ENCODE measurements around the gene LY9.

LY9 gene

DNA sequence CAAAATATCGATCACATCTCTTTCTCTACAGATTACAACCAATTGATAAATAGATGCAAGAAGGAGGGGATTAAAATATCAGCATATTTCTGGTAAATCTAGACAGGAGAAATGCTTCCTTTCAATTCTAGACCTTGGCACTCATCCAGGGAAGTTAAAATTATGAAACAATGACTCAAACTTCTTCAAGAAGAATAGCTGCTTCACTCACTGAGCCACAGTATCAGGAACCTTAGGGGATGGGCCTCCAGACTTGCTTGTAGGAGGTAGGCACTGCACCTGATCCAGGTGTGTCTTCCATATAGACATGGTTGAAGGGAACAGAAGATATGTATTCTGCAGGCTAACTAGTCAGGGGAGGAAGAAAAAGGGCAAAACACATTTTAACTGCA is 47.1 kb upstream of the LY9 start:
- no peak overlapping the region for H3K4me2 ChIP-seq
- no peak overlapping the region for H2AFZ ChIP-seq (ENCODE audit: low read depth)
- H3K9ac ChIP-seq = no peak overlapping the region
- no peaks in the 10 kb centered on the region for H3K79me2 ChIP-seq (ENCODE audit: insufficient read depth, low read depth)
- H3K27me3 ChIP-seq (ENCODE audit: insufficient read depth, low read depth) = no peaks in the 10 kb centered on the region; the same call in 1 of the 2 replicates
- H3K36me3 ChIP-seq (ENCODE audit: insufficient read depth) = no peaks in the 10 kb centered on the region
- H3K4me3 ChIP-seq (IDR thresholded peaks at IDR 0.05; ENCODE audit: insufficient read depth, low read depth, low read length) = no peak overlapping the region
- no peak overlapping the region for H3K27ac ChIP-seq
- TF ChIP-seq, protein P1, sequence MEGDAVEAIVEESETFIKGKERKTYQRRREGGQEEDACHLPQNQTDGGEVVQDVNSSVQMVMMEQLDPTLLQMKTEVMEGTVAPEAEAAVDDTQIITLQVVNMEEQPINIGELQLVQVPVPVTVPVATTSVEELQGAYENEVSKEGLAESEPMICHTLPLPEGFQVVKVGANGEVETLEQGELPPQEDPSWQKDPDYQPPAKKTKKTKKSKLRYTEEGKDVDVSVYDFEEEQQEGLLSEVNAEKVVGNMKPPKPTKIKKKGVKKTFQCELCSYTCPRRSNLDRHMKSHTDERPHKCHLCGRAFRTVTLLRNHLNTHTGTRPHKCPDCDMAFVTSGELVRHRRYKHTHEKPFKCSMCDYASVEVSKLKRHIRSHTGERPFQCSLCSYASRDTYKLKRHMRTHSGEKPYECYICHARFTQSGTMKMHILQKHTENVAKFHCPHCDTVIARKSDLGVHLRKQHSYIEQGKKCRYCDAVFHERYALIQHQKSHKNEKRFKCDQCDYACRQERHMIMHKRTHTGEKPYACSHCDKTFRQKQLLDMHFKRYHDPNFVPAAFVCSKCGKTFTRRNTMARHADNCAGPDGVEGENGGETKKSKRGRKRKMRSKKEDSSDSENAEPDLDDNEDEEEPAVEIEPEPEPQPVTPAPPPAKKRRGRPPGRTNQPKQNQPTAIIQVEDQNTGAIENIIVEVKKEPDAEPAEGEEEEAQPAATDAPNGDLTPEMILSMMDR (conservative IDR thresholded peaks at IDR 0.05; ENCODE audit: low read depth, low read length) = no peak
- H3K4me1 ChIP-seq (ENCODE audit: low read depth, poor library complexity, severe bottlenecking) = no peaks in the 10 kb centered on the region
- H4K20me1 ChIP-seq (ENCODE audit: insufficient read depth) = no peaks in the 10 kb centered on the region

DNA sequence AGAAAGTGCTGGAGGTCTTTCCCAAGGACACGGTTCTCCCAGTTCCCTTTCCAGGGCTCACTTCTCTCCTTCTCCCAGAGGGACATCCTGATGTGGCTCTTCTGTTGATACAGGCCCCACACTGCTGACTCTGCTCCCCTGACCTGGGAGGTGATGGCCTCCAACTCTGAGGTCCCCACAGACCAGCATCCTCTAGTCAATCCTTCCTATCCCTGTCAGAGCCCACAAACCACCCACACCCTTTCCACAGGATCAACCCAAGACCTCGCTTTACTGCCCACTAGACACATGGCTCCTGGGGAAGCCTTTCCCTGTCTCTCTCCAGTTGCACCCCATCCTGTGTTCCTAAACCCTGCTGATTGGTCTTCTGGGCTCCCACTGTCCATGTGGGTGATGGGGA is 45.4 kb upstream of the LY9 start:
- H3K4me2 ChIP-seq = no peak overlapping the region
- H4K20me1 ChIP-seq (ENCODE audit: insufficient read depth) = no peaks in the 10 kb centered on the region
- H2AFZ ChIP-seq (ENCODE audit: low read depth) = no peak overlapping the region
- H3K36me3 ChIP-seq (ENCODE audit: insufficient read depth) = no peaks in the 10 kb centered on the region
- H3K27me3 ChIP-seq (ENCODE audit: insufficient read depth, low read depth) = no peaks in the 10 kb centered on the region; the same call in 1 of the 2 replicates
- no peak overlapping the region for H3K27ac ChIP-seq
- H3K9ac ChIP-seq = no peak overlapping the region
- TF ChIP-seq, protein P1 (conservative IDR thresholded peaks at IDR 0.05; ENCODE audit: low read depth, low read length) = no peak
- H3K79me2 ChIP-seq (ENCODE audit: insufficient read depth, low read depth) = no peaks in the 10 kb centered on the region
- H3K4me3 ChIP-seq (IDR thresholded peaks at IDR 0.05; ENCODE audit: insufficient read depth, low read depth, low read length) = no peak overlapping the region
- H3K4me1 ChIP-seq (ENCODE audit: low read depth, poor library complexity, severe bottlenecking) = no peaks in the 10 kb centered on the region

DNA sequence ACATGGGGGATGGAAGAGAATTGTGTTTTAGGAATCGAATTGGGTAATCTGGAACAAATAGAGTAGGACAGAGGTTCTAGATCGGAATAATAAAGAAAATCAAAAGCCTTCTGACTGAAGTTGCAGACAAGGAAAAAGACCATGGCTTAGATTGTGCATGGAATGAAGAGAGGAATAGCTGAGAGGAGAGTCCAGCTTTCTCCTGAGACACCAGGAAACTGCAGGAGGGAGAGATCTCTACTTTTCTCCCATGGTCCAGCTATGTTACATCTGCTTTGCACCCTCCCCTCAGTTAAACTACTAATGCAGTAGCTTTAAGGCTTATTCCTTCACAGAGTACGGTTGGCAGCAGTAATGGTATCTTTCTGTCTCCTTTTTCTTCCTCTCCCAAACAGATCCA is 43.6 kb upstream of the LY9 start:
- Histone ChIP-seq H3K36me3 (ENCODE audit: insufficient read depth) (no peaks in the 10 kb centered on the region), H3K79me2 (ENCODE audit: insufficient read depth, low read depth) (no peaks in the 10 kb centered on the region), H3K4me2 (no peak overlapping the region), H2AFZ (ENCODE audit: low read depth) (no peak overlapping the region), H3K27me3 (ENCODE audit: insufficient read depth, low read depth) (no peaks in the 10 kb centered on the region; the same call in 1 of the 2 replicates), H4K20me1 (ENCODE audit: insufficient read depth) (no peaks in the 10 kb centered on the region), H3K4me1 (ENCODE audit: low read depth, poor library complexity, severe bottlenecking) (no peaks in the 10 kb centered on the region), H3K27ac (no peak overlapping the region), H3K4me3 (IDR thresholded peaks at IDR 0.05; ENCODE audit: insufficient read depth, low read depth, low read length) (no peak overlapping the region), H3K9ac (no peak overlapping the region)
- TF ChIP-seq, protein P1 (conservative IDR thresholded peaks at IDR 0.05; ENCODE audit: low read depth, low read length) = no peak

DNA sequence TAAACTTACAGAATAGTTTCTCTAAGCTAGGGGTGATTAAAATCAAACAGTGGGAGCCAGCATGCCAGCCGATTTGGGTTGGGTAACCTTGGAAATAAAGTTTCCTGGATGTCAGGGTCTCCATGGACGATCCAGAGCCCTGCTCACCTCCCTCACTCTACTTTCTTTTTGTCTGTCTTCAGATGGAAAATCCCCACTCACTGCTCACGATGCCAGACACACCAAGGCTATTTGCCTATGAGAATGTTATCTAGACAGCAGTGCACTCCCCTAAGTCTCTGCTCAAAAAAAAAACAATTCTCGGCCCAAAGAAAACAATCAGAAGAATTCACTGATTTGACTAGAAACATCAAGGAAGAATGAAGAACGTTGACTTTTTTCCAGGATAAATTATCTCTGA is 43.0 kb upstream of the LY9 start:
- H3K4me2 ChIP-seq = no peak overlapping the region
- TF ChIP-seq, protein P1 (conservative IDR thresholded peaks at IDR 0.05; ENCODE audit: low read depth, low read length) = no peak

More for the DNA sequence above, 43.0 kb upstream of the LY9 start:
- Histone ChIP-seq H3K4me1 (ENCODE audit: low read depth, poor library complexity, severe bottlenecking) (no peaks in the 10 kb centered on the region), H3K79me2 (ENCODE audit: insufficient read depth, low read depth) (no peaks in the 10 kb centered on the region), H3K4me3 (IDR thresholded peaks at IDR 0.05; ENCODE audit: insufficient read depth, low read depth, low read length) (no peak overlapping the region), H3K27me3 (ENCODE audit: insufficient read depth, low read depth) (no peaks in the 10 kb centered on the region; the same call in 1 of the 2 replicates), H4K20me1 (ENCODE audit: insufficient read depth) (no peaks in the 10 kb centered on the region), H3K36me3 (ENCODE audit: insufficient read depth) (no peaks in the 10 kb centered on the region), H3K27ac (no peak overlapping the region), H2AFZ (ENCODE audit: low read depth) (no peak overlapping the region), H3K9ac (no peak overlapping the region)
